ENCODE measurements around the gene HIVEP1. TPM values are rescaled to one million over a fixed set of nuclear protein-coding genes. Genes with fewer than 3 reads are reported as not detected.

The HIVEP1 gene
- total RNA-seq, 1 donor from 2014 or later = 30.8 TPM

- no peak for DNase-seq
Measured at GRCh38 chr6:12049165-12049564, 37.1 kb downstream of the HIVEP1 start.

DNA sequence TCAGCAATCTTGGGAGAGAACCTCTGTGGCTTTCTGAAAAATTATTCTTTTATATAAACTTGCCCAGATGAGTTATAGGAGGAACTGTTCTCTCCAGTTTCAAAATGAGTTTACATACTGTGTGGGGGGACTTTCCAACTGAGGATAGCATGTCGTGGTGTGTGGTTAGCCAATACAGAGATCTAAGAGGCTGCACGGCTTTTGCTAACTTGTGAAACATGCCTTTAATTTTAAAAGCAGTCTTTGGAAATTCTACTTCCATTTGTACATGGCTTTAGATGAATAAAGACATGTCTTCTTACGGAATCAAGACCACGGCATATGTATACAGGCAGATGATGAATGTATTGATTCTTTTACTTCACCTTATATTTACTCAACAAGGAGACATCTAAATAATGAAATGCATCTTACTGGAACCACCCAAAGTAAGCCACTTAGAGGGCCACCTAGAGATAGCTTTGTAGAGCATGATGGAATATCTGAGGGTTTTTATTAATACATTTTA, 39.8 kb downstream of the HIVEP1 start:
- DNase-seq = no peak

GRCh38 chr6:12058172-12058961, 46.3 kb downstream of the HIVEP1 start:
- DNase-seq = no peak

DNA sequence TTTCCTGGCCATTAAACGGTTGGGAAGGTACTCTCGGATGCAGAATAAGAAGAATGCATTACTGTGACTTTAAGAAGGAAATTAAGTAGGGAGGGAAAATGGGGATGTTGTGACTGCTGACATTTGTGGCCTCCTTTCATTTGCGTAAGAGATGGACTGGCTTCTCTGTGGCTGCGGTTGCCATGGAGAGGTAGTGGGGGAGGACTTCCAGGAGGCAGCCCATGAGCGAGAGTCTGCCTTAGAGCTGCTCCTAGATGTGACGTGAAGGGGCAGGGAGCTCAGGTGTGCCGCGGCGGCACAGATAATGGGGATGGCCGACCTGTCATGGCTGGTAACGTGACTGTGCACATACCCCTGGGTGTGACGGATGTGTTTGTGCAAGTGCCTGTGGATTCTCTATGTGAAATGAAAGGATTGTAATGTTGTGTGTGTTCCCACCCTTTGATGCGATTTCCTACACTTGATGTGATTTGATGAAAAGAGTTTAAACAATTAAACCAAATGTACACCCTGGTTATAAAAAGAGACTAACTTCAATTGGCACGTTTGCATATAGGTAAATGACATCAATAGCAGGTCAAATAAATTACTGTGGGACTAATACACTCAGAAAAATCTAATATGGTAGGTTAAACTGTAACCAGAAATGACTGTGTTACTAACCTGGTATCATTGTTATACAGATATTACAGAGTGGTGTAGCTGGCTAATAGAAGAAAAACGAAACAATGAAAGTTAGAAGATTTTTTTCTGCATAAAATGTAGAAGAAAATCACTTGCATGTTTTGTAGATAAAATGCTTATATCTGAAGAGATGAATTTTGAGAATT, 48.9 kb downstream of the HIVEP1 start:
- DNase-seq = no peak

DNA sequence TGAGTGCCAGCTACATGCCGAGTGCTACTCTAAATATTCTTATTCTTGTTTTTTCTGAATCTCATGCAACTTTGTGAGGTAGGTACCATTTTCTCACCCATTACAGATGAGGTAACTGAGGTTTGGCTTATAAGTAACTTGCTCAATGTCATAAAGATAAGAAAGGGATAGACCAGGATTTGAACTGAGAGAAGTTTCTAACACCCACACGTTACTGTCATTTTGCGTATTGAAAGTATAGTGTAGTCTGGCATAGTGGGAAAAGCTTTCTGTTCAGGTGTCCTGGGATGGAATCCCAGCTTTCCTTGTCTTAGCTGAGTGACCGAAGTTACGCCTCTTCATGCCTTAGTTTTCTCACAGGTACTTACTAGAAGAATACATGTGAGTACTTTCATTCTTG, 50.5 kb downstream of the HIVEP1 start:
- no peak for DNase-seq

- DNase-seq = peak; percentile 83
Measured at GRCh38 chr6:12064131-12064530, 52.0 kb downstream of the HIVEP1 start.

- DNase-seq = peak; percentile 41
Measured at GRCh38 chr6:12064538-12065071, 52.5 kb downstream of the HIVEP1 start.

DNA sequence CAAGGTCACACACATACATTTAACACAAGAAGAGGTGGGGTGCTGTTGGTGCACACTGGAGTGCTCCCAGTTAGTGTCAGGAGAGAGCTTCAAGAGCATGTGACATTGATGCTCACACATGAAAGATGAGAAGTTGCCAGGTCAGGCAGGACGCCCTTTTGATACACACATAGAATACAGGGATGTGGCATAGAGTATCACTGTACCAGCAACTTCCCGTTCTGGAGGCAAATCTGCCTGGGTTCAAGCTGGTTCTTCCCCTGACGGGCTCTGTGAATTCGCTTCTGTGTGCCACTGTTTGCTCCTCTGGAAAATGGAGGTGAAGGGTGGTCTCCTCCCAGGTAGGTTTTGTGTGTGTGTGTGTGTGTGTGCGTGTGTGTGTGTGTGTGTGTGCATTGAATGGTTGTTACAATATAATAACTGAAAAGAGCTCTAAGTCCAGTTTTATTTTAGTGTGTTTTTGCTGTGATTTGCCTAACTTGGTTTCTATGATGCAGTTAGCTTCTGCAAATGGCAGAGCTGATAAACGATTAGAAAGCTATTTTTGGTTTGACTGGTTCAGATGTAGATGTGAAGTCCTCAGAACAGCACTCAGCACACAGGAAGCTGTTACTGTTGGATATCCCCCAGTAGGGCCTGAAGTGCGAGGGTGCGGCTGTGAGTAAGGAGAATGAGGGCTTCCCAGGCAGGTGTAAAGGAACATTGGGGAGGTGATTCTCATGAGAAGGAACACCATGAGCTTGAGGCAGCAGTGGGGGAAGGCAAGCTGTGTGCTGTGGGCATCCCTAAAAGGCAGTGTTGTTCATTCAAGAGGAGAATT, 53.4 kb downstream of the HIVEP1 start:
- DNase-seq = no peak

DNA sequence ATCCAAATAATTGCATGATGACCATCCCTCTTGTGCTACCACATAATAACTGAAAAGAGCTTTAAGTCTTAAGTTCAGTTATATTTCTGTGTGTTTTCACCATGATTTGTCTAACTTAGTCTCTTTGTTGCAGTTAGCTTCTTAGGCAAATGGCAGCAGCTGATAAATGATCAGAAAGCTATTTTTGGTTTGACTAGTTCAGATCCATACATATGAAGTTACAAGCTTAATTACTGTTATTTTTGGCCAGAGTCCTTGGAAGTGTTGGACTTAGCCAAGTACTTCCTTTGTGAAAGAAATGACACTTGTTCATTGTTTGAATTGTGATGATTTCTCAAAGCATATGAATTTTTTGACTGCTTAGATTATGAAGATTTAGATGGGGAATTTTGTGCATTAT, 54.2 kb downstream of the HIVEP1 start:
- DNase-seq = no peak

- DNase-seq = no peak
Measured at GRCh38 chr6:12068899-12069557, 56.9 kb downstream of the HIVEP1 start.

GRCh38 chr6:12069891-12070529, 57.9 kb downstream of the HIVEP1 start:
- no peak for DNase-seq

- no peak for DNase-seq
Measured at GRCh38 chr6:12071064-12071615, 59.0 kb downstream of the HIVEP1 start.

DNA sequence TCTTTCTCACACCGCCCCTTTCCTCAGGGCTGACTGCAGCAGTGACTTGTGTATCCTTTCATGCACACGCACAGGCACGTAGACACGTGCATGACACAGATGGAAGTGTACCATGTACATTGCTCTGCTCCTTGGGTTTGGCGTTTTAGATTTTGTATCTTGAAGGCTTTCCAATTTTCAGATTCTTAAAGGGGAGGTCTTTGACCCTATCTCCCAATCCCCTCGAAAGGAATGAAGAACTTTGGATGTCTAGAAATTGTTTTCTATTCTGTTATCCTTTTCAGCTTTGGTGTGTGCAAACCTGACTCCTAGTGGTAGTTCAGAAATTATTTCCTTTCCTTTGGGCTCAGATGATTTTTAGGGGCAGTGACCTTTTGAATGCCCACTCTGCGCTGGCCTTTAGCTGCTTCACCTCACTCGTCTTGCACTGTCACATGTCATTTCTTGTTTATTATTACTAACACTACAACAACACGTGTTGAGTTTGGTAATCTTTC, 63.0 kb downstream of the HIVEP1 start:
- DNase-seq = no peak

GRCh38 chr6:12077021-12077710, 65.1 kb downstream of the HIVEP1 start:
- no peak for DNase-seq

DNA sequence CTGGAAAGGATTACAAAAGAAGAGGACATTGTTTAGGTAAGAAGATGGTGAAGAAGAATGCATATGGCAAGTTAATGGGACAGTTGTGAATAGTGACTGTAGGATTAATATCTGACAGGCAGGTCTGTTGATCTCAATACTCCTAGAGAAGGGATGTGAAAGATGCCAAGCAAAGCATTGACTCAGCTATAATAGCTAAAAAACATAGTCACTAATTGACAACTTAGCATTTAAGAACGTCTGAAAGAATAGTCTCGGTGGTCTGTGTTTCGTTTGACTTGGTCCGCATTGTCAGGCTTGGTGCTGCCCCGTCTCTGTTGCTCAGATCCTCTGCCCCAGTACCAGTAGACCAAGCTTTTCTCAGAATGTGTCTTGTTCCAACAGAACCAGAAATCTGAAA, 65.9 kb downstream of the HIVEP1 start:
- no peak for DNase-seq

- DNase-seq = no peak
Measured at GRCh38 chr6:12081771-12082170, 69.7 kb downstream of the HIVEP1 start.

- DNase-seq = no peak
Measured at GRCh38 chr6:12082368-12082767, 70.3 kb downstream of the HIVEP1 start.

GRCh38 chr6:12083302-12083701, 71.2 kb downstream of the HIVEP1 start:
- DNase-seq = no peak

- no peak for DNase-seq
Measured at GRCh38 chr6:12083763-12084162, 71.7 kb downstream of the HIVEP1 start.

- no peak for DNase-seq
Measured at GRCh38 chr6:12084681-12085080, 72.6 kb downstream of the HIVEP1 start.
